Measurements from ENCODE around the gene GNAQ.

The GNAQ gene

DNA sequence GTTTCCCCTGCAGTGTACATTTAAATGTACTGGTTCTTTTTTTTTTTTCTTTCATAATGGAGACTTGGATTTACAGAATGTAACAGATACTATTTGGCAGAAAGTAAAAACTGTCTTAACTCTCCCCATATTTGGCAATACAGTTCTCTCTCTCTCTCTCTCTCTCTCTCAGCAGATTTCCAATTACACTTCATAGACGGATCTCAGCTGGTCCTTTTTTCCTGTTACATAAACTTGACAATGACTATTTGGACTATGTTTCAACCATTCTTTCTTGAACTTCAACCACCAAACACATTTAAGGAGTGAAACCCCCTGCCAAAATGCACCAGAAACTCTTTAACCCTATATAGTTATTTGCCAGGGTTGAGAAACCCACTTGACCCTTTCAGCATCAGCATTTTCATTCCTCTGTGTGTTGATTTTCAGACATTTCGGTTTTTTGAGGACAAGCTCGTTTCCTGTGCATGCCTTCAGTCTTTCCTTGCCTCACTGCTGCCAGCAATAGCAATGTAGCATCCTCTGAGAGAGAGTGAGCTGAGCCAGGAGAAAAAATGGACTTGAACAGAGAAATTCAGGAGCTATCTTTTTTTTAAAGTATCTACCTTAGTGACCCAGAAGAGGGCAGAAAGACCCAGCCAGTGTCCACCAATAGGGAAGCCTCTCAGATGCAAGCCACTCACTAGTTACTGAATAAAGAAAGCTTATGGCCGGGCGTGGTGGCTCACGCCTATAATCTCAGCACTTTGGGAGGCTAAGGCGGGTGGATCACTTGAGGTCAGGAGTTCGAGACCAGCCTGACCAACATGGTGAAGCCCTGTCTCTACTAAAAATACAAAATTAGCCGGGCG lies 357.4 kb downstream of the GNAQ start:
- DNase-seq: peak; percentile 27

DNA sequence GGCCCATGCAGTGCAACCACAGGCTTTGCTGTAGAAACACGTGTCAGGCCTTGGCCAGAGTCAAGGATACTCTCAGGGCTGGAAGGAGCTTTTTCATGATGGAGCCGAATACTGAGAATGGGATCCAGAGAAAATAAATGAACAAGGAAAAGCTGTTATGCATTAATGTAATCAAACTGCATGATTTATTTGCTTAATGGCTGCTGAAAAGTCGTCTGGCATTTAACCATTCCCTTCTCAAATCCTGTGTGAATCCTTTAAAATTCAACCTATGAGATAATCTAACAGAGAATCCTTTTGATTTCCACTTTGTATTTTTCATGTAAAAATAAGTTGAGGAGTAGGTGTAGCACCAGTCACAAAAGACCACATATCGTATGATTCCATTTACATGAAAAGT lies 359.4 kb downstream of the GNAQ start:
- DNase-seq: no peak

GRCh38 chr9:77667151-77667550 lies 364.5 kb downstream of the GNAQ start:
- DNase-seq: no peak

Measured in femur (tissue), 1 donor.